ENCODE results near the gene SPX.

Gene SPX

GRCh38 chr12:21526053-21526452, at the start of gene SPX:
TSS of gene SPX (plus strand) at chr12:21526296. CDS start at chr12:21526473, 177 bp downstream.
- no peak for DNase-seq

- no peak for DNase-seq
These were observed 49.1 kb upstream of the SPX start for GRCh38 chr12:21476949-21477348.

GRCh38 chr12:21478756-21479455, 47.2 kb upstream of the SPX start:
- no peak for DNase-seq

- DNase-seq: no peak
These were observed 42.6 kb upstream of the SPX start for GRCh38 chr12:21483531-21483930.

- no peak for DNase-seq
These were observed 40.1 kb upstream of the SPX start for GRCh38 chr12:21485998-21486397.

GRCh38 chr12:21499765-21500164, 26.3 kb upstream of the SPX start:
- no peak for DNase-seq

GRCh38 chr12:21500786-21501257, 25.3 kb upstream of the SPX start:
- no peak for DNase-seq

GRCh38 chr12:21501258-21502163, 24.6 kb upstream of the SPX start, which contains the start of the genes GOLT1B and RECQL:
TSS of gene GOLT1B (plus strand) at chr12:21501789. CDS start at chr12:21501924, 135 bp downstream.
TSS of gene RECQL (minus strand) at chr12:21501635. CDS start at chr12:21499570, 2,065 bp downstream.
- peak; percentile 90 for DNase-seq

GRCh38 chr12:21502164-21502496, 24.0 kb upstream of the SPX start:
- DNase-seq: peak; percentile 43

GRCh38 chr12:21502872-21503271, 23.2 kb upstream of the SPX start:
- DNase-seq: no peak

- no peak for DNase-seq
These were observed 20.2 kb upstream of the SPX start for GRCh38 chr12:21505888-21506287.

- no peak for DNase-seq
These were observed 18.2 kb upstream of the SPX start for GRCh38 chr12:21507849-21508248.

GRCh38 chr12:21509768-21510167, 16.3 kb upstream of the SPX start:
- DNase-seq: peak; percentile 2

- DNase-seq: no peak
These were observed 9.8 kb upstream of the SPX start for GRCh38 chr12:21516281-21516680.

GRCh38 chr12:21518451-21518850, 7.6 kb upstream of the SPX start:
- DNase-seq: no peak

GRCh38 chr12:21521541-21521940, 4.6 kb upstream of the SPX start:
- DNase-seq: no peak

GRCh38 chr12:21523148-21523547, 2.9 kb upstream of the SPX start:
- no peak for DNase-seq

GRCh38 chr12:21526721-21527345, 737 bp downstream of the SPX start:
- DNase-seq: no peak

- DNase-seq: peak; percentile 68
These were observed 1.5 kb downstream of the SPX start for GRCh38 chr12:21527451-21528180.

GRCh38 chr12:21528953-21529352, 2.9 kb downstream of the SPX start:
- DNase-seq: no peak

GRCh38 chr12:21529456-21529855, 3.4 kb downstream of the SPX start:
- DNase-seq: no peak

GRCh38 chr12:21538061-21538653, 12.1 kb downstream of the SPX start:
- no peak for DNase-seq

All from CD4-positive, alpha-beta T cell treated with Interleukin-6 for 4 hours (primary cell).